D721Med (cell line): ENCODE measurements around the gene NBPF3.
"Not testable (repeated sequence)": the region's sequence is repeated elsewhere in the genome, so short reads cannot be mapped to it uniquely, and the experiment has no call there.

Experiments
- DNase-seq: peaks from one replicate; pipeline ENCODE4 v3.0.0; 2011; ENCODE audit warnings: low spot score; ENCODE audit not compliant: insufficient read length
- FAIRE-seq: peaks from 2 replicates; lab custom pipeline; 2011; peaks lifted over from hg19 to GRCh38; lab: Jason Lieb, UNC
- TF ChIP-seq, protein P1 (sequence below): IDR thresholded peaks from 2 replicates; pipeline ENCODE4 v1.5.1; 2012; ENCODE audit warnings: mild to moderate bottlenecking, control low read depth; ENCODE audit not compliant: insufficient read depth; ENCODE audit errors: missing control alignments

The NBPF3 gene

DNA sequence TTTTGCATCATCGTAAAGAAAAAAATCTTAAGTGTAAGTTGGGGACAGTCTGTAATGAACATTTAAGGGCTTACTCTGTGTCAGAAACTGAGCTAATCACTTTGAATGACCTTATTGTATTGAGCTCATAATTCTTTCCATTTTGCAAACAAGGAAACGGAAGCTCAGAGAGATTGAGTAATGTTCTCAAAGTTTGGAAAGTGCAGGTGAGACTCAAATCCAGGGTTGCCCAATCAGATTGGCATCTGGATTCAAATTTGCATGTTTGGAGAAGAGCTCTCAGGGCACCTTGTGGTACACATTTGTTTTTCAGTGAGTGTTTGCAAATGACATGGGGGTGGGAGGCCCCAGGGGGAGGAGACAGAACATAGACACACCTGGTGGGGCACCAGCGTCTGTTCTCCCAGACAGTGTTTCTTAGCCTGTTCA is 77.2 kb downstream of the NBPF3 start:
- DNase-seq (no peak), FAIRE-seq (no peak)
- TF ChIP-seq, protein P1, sequence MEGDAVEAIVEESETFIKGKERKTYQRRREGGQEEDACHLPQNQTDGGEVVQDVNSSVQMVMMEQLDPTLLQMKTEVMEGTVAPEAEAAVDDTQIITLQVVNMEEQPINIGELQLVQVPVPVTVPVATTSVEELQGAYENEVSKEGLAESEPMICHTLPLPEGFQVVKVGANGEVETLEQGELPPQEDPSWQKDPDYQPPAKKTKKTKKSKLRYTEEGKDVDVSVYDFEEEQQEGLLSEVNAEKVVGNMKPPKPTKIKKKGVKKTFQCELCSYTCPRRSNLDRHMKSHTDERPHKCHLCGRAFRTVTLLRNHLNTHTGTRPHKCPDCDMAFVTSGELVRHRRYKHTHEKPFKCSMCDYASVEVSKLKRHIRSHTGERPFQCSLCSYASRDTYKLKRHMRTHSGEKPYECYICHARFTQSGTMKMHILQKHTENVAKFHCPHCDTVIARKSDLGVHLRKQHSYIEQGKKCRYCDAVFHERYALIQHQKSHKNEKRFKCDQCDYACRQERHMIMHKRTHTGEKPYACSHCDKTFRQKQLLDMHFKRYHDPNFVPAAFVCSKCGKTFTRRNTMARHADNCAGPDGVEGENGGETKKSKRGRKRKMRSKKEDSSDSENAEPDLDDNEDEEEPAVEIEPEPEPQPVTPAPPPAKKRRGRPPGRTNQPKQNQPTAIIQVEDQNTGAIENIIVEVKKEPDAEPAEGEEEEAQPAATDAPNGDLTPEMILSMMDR, result no peak

GRCh38 chr1:21517660-21518480 is 77.9 kb downstream of the NBPF3 start:
- TF ChIP-seq, protein P1, result no peak
- no peak for FAIRE-seq
- DNase-seq, result no peak

DNA sequence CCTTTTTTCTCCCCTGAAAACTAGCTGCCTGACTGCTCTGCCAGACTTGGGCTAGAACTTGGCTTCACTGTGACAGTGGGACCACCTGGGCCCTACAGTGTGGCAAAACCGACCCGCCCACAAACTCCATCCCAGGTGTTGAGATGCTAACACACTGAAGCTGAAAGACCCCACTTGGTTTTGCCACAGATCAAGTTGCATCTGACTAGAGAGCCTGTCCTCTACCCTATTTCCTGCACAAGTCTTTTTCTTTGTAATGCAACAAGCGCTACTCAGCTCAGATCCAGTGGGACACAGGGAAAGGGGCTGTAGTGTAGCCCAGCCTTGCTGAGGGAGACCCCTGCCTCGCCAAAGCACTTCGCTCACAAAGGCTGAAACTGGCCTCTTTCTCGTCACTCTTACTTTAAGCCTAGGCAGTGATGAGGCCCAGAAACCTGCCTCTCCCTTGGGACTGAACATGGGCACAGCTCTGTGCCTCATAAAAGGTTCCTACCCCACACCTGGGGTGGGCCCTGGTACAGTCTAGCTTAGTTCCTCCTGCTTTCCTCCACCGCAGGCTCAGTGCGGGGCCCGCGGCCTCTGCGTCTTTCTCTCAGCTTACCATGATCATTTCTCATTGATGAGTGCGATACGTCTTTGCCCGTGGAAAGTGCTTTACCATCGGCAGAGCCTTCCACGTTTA is 79.0 kb downstream of the NBPF3 start:
- no peak for DNase-seq
- no peak for FAIRE-seq
- TF ChIP-seq, protein P1, result no peak

DNA sequence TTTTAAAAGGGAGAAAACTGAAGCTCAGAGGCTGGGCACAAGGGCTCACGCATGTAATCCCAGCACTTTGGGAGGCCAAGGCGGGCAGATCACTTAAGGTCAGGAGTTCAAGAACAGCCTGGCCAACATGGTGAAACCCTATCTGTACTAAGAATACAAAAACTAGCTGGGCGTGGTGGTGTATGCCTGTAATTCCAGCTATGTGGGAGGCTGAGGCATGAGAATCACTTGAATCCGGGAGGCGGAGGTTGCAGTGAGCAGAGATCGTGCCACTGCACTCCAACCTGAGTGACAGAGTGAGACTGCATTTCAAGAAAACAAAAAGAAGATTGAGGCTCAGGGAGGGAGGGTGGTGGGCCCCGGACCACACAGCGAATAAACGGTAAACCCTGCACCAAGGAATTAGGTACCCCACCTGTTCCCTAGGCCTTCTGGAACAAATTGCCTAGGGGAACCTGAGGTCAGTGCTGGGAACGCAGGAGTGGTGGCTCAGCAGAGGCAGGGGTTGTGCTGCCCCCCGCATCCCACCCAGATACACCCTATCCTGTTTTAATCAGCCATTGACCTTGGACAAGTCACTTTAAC is 79.6 kb downstream of the NBPF3 start:
- FAIRE-seq, DNase-seq: not testable (repeated sequence)

- no peak for FAIRE-seq
- TF ChIP-seq, protein P1, result no peak
- DNase-seq, result no peak
These were observed 81.2 kb downstream of the NBPF3 start for GRCh38 chr1:21520899-21521716.

GRCh38 chr1:21521717-21522060 is 81.8 kb downstream of the NBPF3 start:
- TF ChIP-seq, protein P1, result no peak
- DNase-seq (no peak), FAIRE-seq (no peak)

DNA sequence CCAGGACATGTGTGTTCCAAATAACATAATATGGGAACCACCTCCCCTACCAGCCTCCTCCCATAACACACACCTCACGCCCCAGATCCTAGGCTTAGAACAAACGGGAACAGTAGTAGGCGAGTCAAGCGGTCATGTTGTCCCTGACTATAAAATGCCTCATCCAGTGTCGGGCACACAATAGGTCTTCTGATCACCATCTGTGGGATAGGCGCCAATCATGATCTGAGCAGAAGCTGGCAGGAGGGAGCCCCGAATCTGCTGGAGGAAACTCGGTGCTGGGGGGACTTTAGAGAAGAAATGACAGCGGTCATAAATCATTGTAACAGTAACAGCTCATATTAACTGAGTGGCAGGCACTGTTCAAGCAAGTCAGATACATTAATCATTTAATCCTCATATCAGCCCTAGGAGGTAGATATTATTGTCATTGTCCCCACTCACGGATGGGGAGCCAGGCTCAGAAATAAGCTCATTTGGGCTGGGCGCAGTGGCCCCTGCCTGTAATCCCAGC is 82.6 kb downstream of the NBPF3 start:
- DNase-seq, result no peak
- TF ChIP-seq, protein P1, result no peak
- FAIRE-seq, result no peak
